ENCODE measurements around the gene PHF13.

PHF13 gene

DNA sequence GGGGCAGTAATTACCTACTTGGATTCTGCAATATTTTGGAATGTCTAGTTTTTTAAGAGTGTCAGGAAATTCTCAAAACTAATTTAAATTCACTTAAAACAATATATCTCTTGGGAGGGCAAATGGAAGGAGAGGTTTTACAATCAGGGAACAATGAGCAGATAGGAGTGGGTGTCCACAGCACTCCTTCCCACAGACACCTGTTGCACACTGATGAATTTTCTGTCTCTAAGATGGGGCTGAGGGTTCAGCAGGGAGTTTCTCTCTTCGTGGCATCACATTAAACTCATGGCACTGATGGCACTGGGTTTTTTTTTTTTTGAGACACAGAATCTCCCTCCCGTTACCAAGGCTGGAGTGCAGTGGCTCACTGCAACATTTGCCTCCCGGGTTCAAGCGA lies 5.5 kb downstream of the PHF13 start:
- Histone ChIP-seq H3K36me3 (peaks cover 28 to 52% (median 38%) of the 10 kb centered on the region in 3 donors), H3K4me3 (no peak overlapping the region), H3K27ac (no peak overlapping the region), H3K27me3 (no peaks in the 10 kb centered on the region), H3K9me3 (no peaks in the 10 kb centered on the region), H3K4me1 (peaks cover 0 to 28% (median 7%) of the 10 kb centered on the region in 4 donors)
- no peak for DNase-seq
- intact Hi-C loops (cut with DNase I; ENCODE audit: low total_unique reads) = no loop called here
- no peak for TF ChIP-seq CTCF (IDR thresholded peaks at IDR 0.05)

GRCh38 chr1:6621429-6622391 lies 8.2 kb downstream of the PHF13 start:
- H3K9me3 ChIP-seq = no peaks in the 10 kb centered on the region
- no peaks in the 10 kb centered on the region for H3K27me3 ChIP-seq
- H3K27ac ChIP-seq = no peak overlapping the region
- H3K4me1 ChIP-seq = peaks cover 0 to 37% (median 13%) of the 10 kb centered on the region in 4 donors
- DNase-seq = no peak
- TF ChIP-seq CTCF (IDR thresholded peaks at IDR 0.05) = no peak
- intact Hi-C loops (cut with DNase I; ENCODE audit: low total_unique reads) = no loop called here
- no peak overlapping the region for H3K4me3 ChIP-seq
- H3K36me3 ChIP-seq = peaks cover 28 to 52% (median 38%) of the 10 kb centered on the region in 3 donors

- Histone ChIP-seq H3K4me3 (no peak overlapping the region), H3K4me1 (peaks cover 0 to 44% (median 17%) of the 10 kb centered on the region in 4 donors), H3K27me3 (no peaks in the 10 kb centered on the region), H3K27ac (no peak overlapping the region), H3K9me3 (no peaks in the 10 kb centered on the region), H3K36me3 (peaks cover 28 to 53% (median 42%) of the 10 kb centered on the region in 3 donors)
- intact Hi-C loops (cut with DNase I; ENCODE audit: low total_unique reads) = no loop called here
- DNase-seq = no peak
- TF ChIP-seq CTCF (IDR thresholded peaks at IDR 0.05) = no peak
Observed at GRCh38 chr1:6622396-6623152, 9.0 kb downstream of the PHF13 start.

GRCh38 chr1:6623269-6623965 lies 9.9 kb downstream of the PHF13 start:
- no peak for TF ChIP-seq CTCF (IDR thresholded peaks at IDR 0.05)
- Histone ChIP-seq H3K27me3 (no peaks in the 10 kb centered on the region), H3K27ac (peak overlapping the region in 1 of 2 donors; percentile 93), H3K4me3 (no peak overlapping the region), H3K9me3 (no peaks in the 10 kb centered on the region), H3K4me1 (peaks cover 0 to 49% (median 21%) of the 10 kb centered on the region in 4 donors), H3K36me3 (peaks cover 35 to 53% (median 46%) of the 10 kb centered on the region in 3 donors)
- intact Hi-C loops (cut with DNase I; ENCODE audit: low total_unique reads) = no loop called here
- no peak for DNase-seq

Data from tibial artery (tissue), 4 donors.